GM10266 (cell line): Measurements from ENCODE around the gene RGPD8.
A peak's percentile ranks its signal among the peaks of the same experiment; 100 is the strongest.

Experiments used
- DNase-seq: peaks from one replicate; pipeline ENCODE4 v3.0.0; 2012; ENCODE audit errors: extremely low spot score
- CTCF ChIP-seq: IDR thresholded peaks from 2 replicates; pipeline ENCODE4 v1.5.1; 2012; ENCODE audit warnings: mild to moderate bottlenecking, low read depth; ENCODE audit not compliant: control insufficient read depth, insufficient read depth; ENCODE audit errors: missing control alignments

RGPD8 gene

GRCh38 chr2:112433480-112433879, at the start of gene RGPD8:
RGPD8 (minus strand) TSS chr2:112433645; CDS start chr2:112433453, 192 bp downstream.
- DNase-seq, result peak; percentile 56
- TF ChIP-seq CTCF, result peak; percentile 56

- no peak for TF ChIP-seq CTCF
- peak; percentile 43 for DNase-seq
Observed at GRCh38 chr2:112483042-112483473, 49.6 kb upstream of the RGPD8 start.

- DNase-seq, result peak; percentile 48
- no peak for TF ChIP-seq CTCF
Observed at GRCh38 chr2:112482309-112483041, 49.0 kb upstream of the RGPD8 start.

- no peak for TF ChIP-seq CTCF
Observed at GRCh38 chr2:112481528-112482233, 48.2 kb upstream of the RGPD8 start, which contains the start of gene TTL. TTL (plus strand) TSS chr2:112482156; CDS start chr2:112482345, 189 bp downstream.

GRCh38 chr2:112481050-112481527, 47.6 kb upstream of the RGPD8 start:
- TF ChIP-seq CTCF, result peak; percentile 96
- DNase-seq, result peak; percentile 90

More at GRCh38 chr2:112481528-112482233, 48.2 kb upstream of the RGPD8 start, which contains the start of gene TTL:
- DNase-seq, result peak; percentile 96

GRCh38 chr2:112480530-112481049, 47.1 kb upstream of the RGPD8 start:
- TF ChIP-seq CTCF, result no peak
- DNase-seq, result peak; percentile 43
